K562 (cell line): ENCODE data around the gene KLC3. TPM values are rescaled to one million over a fixed set of nuclear protein-coding genes. Genes with fewer than 3 reads are reported as not detected.

Experiments used
- CCAR2 ChIP-seq: fragments of 200-400 bp; formaldehyde crosslinking; IDR thresholded peaks from 2 replicates; pipeline ENCODE4 v1.6.1; 2017; ENCODE audit warnings: mild to moderate bottlenecking, low read depth, low read length
- CHD2 ChIP-seq: IDR thresholded peaks from 2 replicates; pipeline ENCODE4 v1.6.1; 2011; ENCODE audit warnings: low read depth, low read length
- FIP1L1 ChIP-seq: fragments of 200-400 bp; formaldehyde crosslinking; IDR thresholded peaks from 2 replicates; pipeline ENCODE4 v1.6.1; 2018; ENCODE audit warnings: mild to moderate bottlenecking, low read depth, low read length; ENCODE audit not compliant: poor library complexity, severe bottlenecking
- JUND ChIP-seq, 2 experiments: IDR thresholded peaks; 2 replicates in 1 of 2; 3 replicates in 1 of 2; pipeline ENCODE4 v1.6.1; 2011; ENCODE audit warnings: borderline replicate concordance in 2 of 2, low read depth in 2 of 2, low read length in 2 of 2, improper control_type of control experiment in 1 of 2, missing biosample characterization in 1 of 2, missing genetic modification characterization in 1 of 2, missing genetic modification reagents in 1 of 2
- KDM1A ChIP-seq, 2 experiments: fragments of 450-650 bp; IDR thresholded peaks; 2 replicates each; pipeline ENCODE4 v1.6.1; 2016; ENCODE audit warnings: mild to moderate bottlenecking in 2 of 2
- KDM2B ChIP-seq: fragments of 250-450 bp; sonication (Bioruptor Pico); IDR thresholded peaks from 2 replicates; pipeline ENCODE4 v1.8.0; 2021; ENCODE audit warnings: mild to moderate bottlenecking, moderate library complexity
- MEIS2 ChIP-seq: fragments of 450-650 bp; IDR thresholded peaks from 2 replicates; pipeline ENCODE4 v1.6.1; 2014; ENCODE audit warnings: mild to moderate bottlenecking; ENCODE audit not compliant: partially characterized antibody
- MYC ChIP-seq, 2 experiments: fragments of 250-450 bp in 1 of 2; sonication (Bioruptor Pico) in 1 of 2; IDR thresholded peaks; 2 replicates each; pipeline versions ENCODE4 v1.5.1 to v1.6.1; 2012 to 2021; ENCODE audit warnings: low read depth in 2 of 2, borderline replicate concordance in 1 of 2, improper control_type of control experiment in 1 of 2, low read length in 1 of 2, mild to moderate bottlenecking in 1 of 2, moderate library complexity in 1 of 2
- POLR2G ChIP-seq: fragments of 200-400 bp; formaldehyde crosslinking; IDR thresholded peaks from 2 replicates; pipeline ENCODE4 v1.6.1; 2017; ENCODE audit warnings: low read depth, mild to moderate bottlenecking, antibody characterized with exemption, low read length, moderate library complexity
- TAF1 ChIP-seq: IDR thresholded peaks from 2 replicates; pipeline ENCODE4 v1.6.1; 2011; ENCODE audit warnings: mild to moderate bottlenecking, low read length, moderate library complexity; ENCODE audit not compliant: insufficient read depth, control insufficient read depth, severe bottlenecking; ENCODE audit errors: extremely low read depth
- TARDBP ChIP-seq: fragments of 450-650 bp; IDR thresholded peaks from 2 replicates; pipeline ENCODE4 v1.6.1; 2016
- TBP ChIP-seq: optimal IDR thresholded peaks from 2 replicates; pipeline ENCODE3; 2011; ENCODE audit warnings: low read depth, low read length, improper control_type of control experiment
- TGIF2 ChIP-seq: sonication (generic); formaldehyde crosslinking; IDR thresholded peaks from 2 replicates; pipeline ENCODE4 v1.8.1; 2022; ENCODE audit warnings: mild to moderate bottlenecking, missing genetic modification reagents, moderate library complexity
- TRIM25 ChIP-seq: fragments of 450-650 bp; IDR thresholded peaks from 2 replicates; pipeline ENCODE4 v1.7.0; 2016; ENCODE audit warnings: borderline replicate concordance
- ZBTB26 ChIP-seq: fragments of 450-650 bp; formaldehyde crosslinking; IDR thresholded peaks from 2 replicates; pipeline ENCODE4 v1.4.0; 2022; ENCODE audit warnings: missing genetic modification characterization
- ZBTB9 ChIP-seq: fragments of 450-650 bp; formaldehyde crosslinking; IDR thresholded peaks from 2 replicates; pipeline ENCODE4 v1.4.0; 2020; ENCODE audit warnings: mild to moderate bottlenecking, moderate library complexity
- ZNF212 ChIP-seq: fragments of 450-650 bp; formaldehyde crosslinking; IDR thresholded peaks from 2 replicates; pipeline ENCODE4 v1.4.0; 2020; ENCODE audit warnings: mild to moderate bottlenecking
- ZNF511 ChIP-seq: sonication (generic); formaldehyde crosslinking; IDR thresholded peaks from 2 replicates; pipeline ENCODE4 v1.8.0; 2022; ENCODE audit warnings: mild to moderate bottlenecking, missing genetic modification reagents
- ZNF57 ChIP-seq: fragments of 450-650 bp; formaldehyde crosslinking; IDR thresholded peaks from 2 replicates; pipeline ENCODE4 v1.4.0; 2020; ENCODE audit warnings: mild to moderate bottlenecking, moderate library complexity
- ZNF766 ChIP-seq: fragments of 200-800 bp; sonication (Bioruptor generic); conservative IDR thresholded peaks from 2 replicates; pipeline ENCODE4 v1.6.1; 2016; ENCODE audit warnings: missing genetic modification characterization, missing compliant biosample characterization
- polyA plus RNA-seq, 8 experiments: library from polyadenylated mRNA; depleted of rRNA in 4 of 8; stranded (reverse) in 5 of 8; unstranded in 3 of 8; fragments of >200 nt; fragmentation: Nextera tagmentation in 2 of 8; fragmentation: Illumina TruSeq in 1 of 8; extraction: Ambion mirVana in 2 of 8; extraction: Trizol in 1 of 8; gene quantifications; 2 replicates each; pipeline versions ENCODE4 v1.2.1 to v1.2.3, GENCODE V29; 2011 to 2014; ENCODE audit warnings: inconsistent platforms in 1 of 8, missing spikeins in 1 of 8
- total RNA-seq, 7 experiments: library from RNA; depleted of rRNA in 6 of 7; stranded (reverse); fragments of >200 nt in 6 of 7; fragmentation: Illumina TruSeq in 2 of 7; extraction: Trizol in 2 of 7; gene quantifications; 2 replicates each; pipeline versions ENCODE4 v1.2.1 to v1.2.3, GENCODE V29; 2011 to 2021; ENCODE audit warnings: low replicate concordance in 1 of 7

The KLC3 gene
- total and polyA plus RNA-seq, 9 of the 15 experiments (the other 6 are each of a cell fraction or from before 2014, with no cell fraction given) = 0.03 to 1.2 (median 0.59) TPM; not detected in 3

GRCh38 chr19:45356760-45357444 lies 16.4 kb downstream of the KLC3 start (continued):
- TF ChIP-seq TRIM25 = no peak
- TF ChIP-seq ZNF57 (CRISPR knock-in tag) = no peak
- TF ChIP-seq MEIS2 = no peak
- TF ChIP-seq TARDBP = no peak
- TF ChIP-seq CCAR2 = no peak
- no peak for TF ChIP-seq ZNF766
- TF ChIP-seq ZNF511 = no peak
- TF ChIP-seq CHD2 = no peak
- no peak for TF ChIP-seq ZBTB9 (CRISPR knock-in tag)
- no peak for TF ChIP-seq FIP1L1
- no peak for TF ChIP-seq TGIF2 (CRISPR knock-in tag)
- no peak for TF ChIP-seq JUND (IDR thresholded peaks at IDR 0.05; ENCODE audit: borderline replicate concordance, low read depth, low read length)
- no peak for TF ChIP-seq JUND (tag; IDR thresholded peaks at IDR 0.05; ENCODE audit: borderline replicate concordance, low read depth, low read length)
- no peak for TF ChIP-seq TAF1
- TF ChIP-seq KDM2B (CRISPR knock-in tag) = no peak
- no peak for TF ChIP-seq TBP
- TF ChIP-seq POLR2G = no peak
- TF ChIP-seq KDM1A (IDR thresholded peaks at IDR 0.05) = peak; percentile 79 to 90
- no peak for TF ChIP-seq ZBTB26
- no peak for TF ChIP-seq ZNF212
- TF ChIP-seq MYC (IDR thresholded peaks at IDR 0.05; ENCODE audit: low read depth, low read length) = no peak
- no peak for TF ChIP-seq MYC (CRISPR knock-in tag; IDR thresholded peaks at IDR 0.05; ENCODE audit: borderline replicate concordance, low read depth)
